Measurements from ENCODE around the gene LILRB4.
"Not testable (repeated sequence)": the region's sequence is repeated elsewhere in the genome, so short reads cannot be mapped to it uniquely, and the experiment has no call there.

The LILRB4 gene
- total RNA-seq, result 0 reads per million in 2 experiments

- no peak for DNase-seq (ENCODE audit: low read depth)
Observed at GRCh38 chr19:54662730-54663129, at the start of gene LILRB4. Gene LILRB4 (plus strand): TSS chr19:54662985. CDS start chr19:54663034, 49 bp downstream.

GRCh38 chr19:54614726-54615125 is 48.1 kb upstream of the LILRB4 start:
- DNase-seq (ENCODE audit: low read depth), result no peak

- DNase-seq (ENCODE audit: low read depth), result no peak
Observed at GRCh38 chr19:54616057-54616456, 46.7 kb upstream of the LILRB4 start.

- no peak for DNase-seq (ENCODE audit: low read depth)
Observed at GRCh38 chr19:54616821-54617560, 45.8 kb upstream of the LILRB4 start.

- no peak for DNase-seq (ENCODE audit: low read depth)
Observed at GRCh38 chr19:54620464-54620863, 42.3 kb upstream of the LILRB4 start.

- DNase-seq (ENCODE audit: low read depth), result no peak
Observed at GRCh38 chr19:54622431-54622830, 40.4 kb upstream of the LILRB4 start.

GRCh38 chr19:54624234-54624633 is 38.6 kb upstream of the LILRB4 start:
- DNase-seq (ENCODE audit: low read depth), result not testable (repeated sequence)

- DNase-seq (ENCODE audit: low read depth), result not testable (repeated sequence)
Observed at GRCh38 chr19:54624934-54625730, 37.7 kb upstream of the LILRB4 start.

- no peak for DNase-seq (ENCODE audit: low read depth)
Observed at GRCh38 chr19:54626757-54627156, 36.0 kb upstream of the LILRB4 start.

- DNase-seq (ENCODE audit: low read depth), result not testable (repeated sequence)
Observed at GRCh38 chr19:54627912-54628311, 34.9 kb upstream of the LILRB4 start.

GRCh38 chr19:54630262-54630661 is 32.5 kb upstream of the LILRB4 start, which contains the start of gene LILRB1:
Gene LILRB1 (plus strand): TSS chr19:54630484. CDS start chr19:54631074, 590 bp downstream.
- DNase-seq (ENCODE audit: low read depth), result not testable (repeated sequence)

- no peak for DNase-seq (ENCODE audit: low read depth)
Observed at GRCh38 chr19:54630782-54631181, 32.0 kb upstream of the LILRB4 start.

GRCh38 chr19:54631489-54632337 is 31.1 kb upstream of the LILRB4 start:
- DNase-seq (ENCODE audit: low read depth), result not testable (repeated sequence)

- not testable (repeated sequence) for DNase-seq (ENCODE audit: low read depth)
Observed at GRCh38 chr19:54632517-54632916, 30.3 kb upstream of the LILRB4 start.

- DNase-seq (ENCODE audit: low read depth), result no peak
Observed at GRCh38 chr19:54633401-54633800, 29.4 kb upstream of the LILRB4 start.

- DNase-seq (ENCODE audit: low read depth), result not testable (repeated sequence)
Observed at GRCh38 chr19:54636081-54636480, 26.7 kb upstream of the LILRB4 start.

- DNase-seq (ENCODE audit: low read depth), result no peak
Observed at GRCh38 chr19:54638683-54639082, 24.1 kb upstream of the LILRB4 start.

- DNase-seq (ENCODE audit: low read depth), result not testable (repeated sequence)
Observed at GRCh38 chr19:54642953-54643352, 19.8 kb upstream of the LILRB4 start.

- DNase-seq (ENCODE audit: low read depth), result not testable (repeated sequence)
Observed at GRCh38 chr19:54643583-54643982, 19.2 kb upstream of the LILRB4 start.

- no peak for DNase-seq (ENCODE audit: low read depth)
Observed at GRCh38 chr19:54644056-54644455, 18.7 kb upstream of the LILRB4 start.

- DNase-seq (ENCODE audit: low read depth), result no peak
Observed at GRCh38 chr19:54646331-54646841, 16.4 kb upstream of the LILRB4 start.

- no peak for DNase-seq (ENCODE audit: low read depth)
Observed at GRCh38 chr19:54648129-54648528, 14.7 kb upstream of the LILRB4 start.
